ENCODE results near the gene MAP3K5. TPM values are rescaled to one million over a fixed set of nuclear protein-coding genes. Genes with fewer than 3 reads are reported as not detected.

Gene MAP3K5
- total and polyA plus RNA-seq, 9 of the 15 experiments (the other 6 are each of a cell fraction or from before 2014, with no cell fraction given) = 2.2 to 13.0 (median 9.9) TPM

GRCh38 chr6:136643850-136644596, 148.3 kb downstream of the MAP3K5 start (continued):
- TF ChIP-seq ZBTB33 (CRISPR knock-in tag; IDR thresholded peaks at IDR 0.05) (peak; percentile 52; the same call in 1 of the 2 replicates), RB1 (IDR thresholded peaks at IDR 0.05; ENCODE audit: low read depth) (peak; percentile 47; the same call in 1 of the 2 replicates), ZFX (CRISPR knock-in tag; IDR thresholded peaks at IDR 0.05) (peak; percentile 34; the same call in 1 of the 2 replicates), RAD21 (CRISPR knock-in tag; conservative IDR thresholded peaks at IDR 0.05 in 1 of 2, IDR thresholded peaks at IDR 0.05 in 1 of 2) (peak; percentile 99), XRCC5 (IDR thresholded peaks at IDR 0.05; ENCODE audit: low read depth, low read length) (peak; percentile 73; the same call in 1 of the 2 replicates), SLC30A9 (CRISPR knock-in tag; IDR thresholded peaks at IDR 0.05) (no peak), FOS (IDR thresholded peaks at IDR 0.05; ENCODE audit: extremely low read depth, insufficient read length) (no peak), STAT5A (IDR thresholded peaks at IDR 0.05; ENCODE audit: borderline replicate concordance, low read length) (no peak), RCOR1 (IDR thresholded peaks at IDR 0.05; ENCODE audit: borderline replicate concordance in 1 of 2, low read depth in 2 of 2, low read length in 2 of 2) (no peak; a peak in 1 of 4 replicates), ZBTB9 (CRISPR knock-in tag; IDR thresholded peaks at IDR 0.05) (no peak), SMAD4 (CRISPR knock-in tag; conservative IDR thresholded peaks at IDR 0.05) (peak; percentile 30; the same call in 1 of the 2 replicates), ZBTB17 (CRISPR knock-in tag; IDR thresholded peaks at IDR 0.05) (no peak), CREBBP (IDR thresholded peaks at IDR 0.05; ENCODE audit: low read depth, low read length) (no peak), ZKSCAN3 (CRISPR knock-in tag; IDR thresholded peaks at IDR 0.05) (peak; percentile 55; the same call in 1 of the 2 replicates), SETDB1 (IDR thresholded peaks at IDR 0.05; ENCODE audit: low read length) (no peak), KAT8 (IDR thresholded peaks at IDR 0.05; ENCODE audit: low read depth) (no peak)
- TF ChIP-seq, protein P1, sequence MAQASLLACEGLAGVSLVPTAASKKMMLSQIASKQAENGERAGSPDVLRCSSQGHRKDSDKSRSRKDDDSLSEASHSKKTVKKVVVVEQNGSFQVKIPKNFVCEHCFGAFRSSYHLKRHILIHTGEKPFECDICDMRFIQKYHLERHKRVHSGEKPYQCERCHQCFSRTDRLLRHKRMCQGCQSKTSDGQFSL (CRISPR knock-in tag; IDR thresholded peaks at IDR 0.05) = no peak
- TF ChIP-seq, protein P1 (tag; IDR thresholded peaks at IDR 0.05) = peak in 1 of 2 experiments; percentile 47; a peak in 1 of 4 replicates
- TF ChIP-seq, protein P2, sequence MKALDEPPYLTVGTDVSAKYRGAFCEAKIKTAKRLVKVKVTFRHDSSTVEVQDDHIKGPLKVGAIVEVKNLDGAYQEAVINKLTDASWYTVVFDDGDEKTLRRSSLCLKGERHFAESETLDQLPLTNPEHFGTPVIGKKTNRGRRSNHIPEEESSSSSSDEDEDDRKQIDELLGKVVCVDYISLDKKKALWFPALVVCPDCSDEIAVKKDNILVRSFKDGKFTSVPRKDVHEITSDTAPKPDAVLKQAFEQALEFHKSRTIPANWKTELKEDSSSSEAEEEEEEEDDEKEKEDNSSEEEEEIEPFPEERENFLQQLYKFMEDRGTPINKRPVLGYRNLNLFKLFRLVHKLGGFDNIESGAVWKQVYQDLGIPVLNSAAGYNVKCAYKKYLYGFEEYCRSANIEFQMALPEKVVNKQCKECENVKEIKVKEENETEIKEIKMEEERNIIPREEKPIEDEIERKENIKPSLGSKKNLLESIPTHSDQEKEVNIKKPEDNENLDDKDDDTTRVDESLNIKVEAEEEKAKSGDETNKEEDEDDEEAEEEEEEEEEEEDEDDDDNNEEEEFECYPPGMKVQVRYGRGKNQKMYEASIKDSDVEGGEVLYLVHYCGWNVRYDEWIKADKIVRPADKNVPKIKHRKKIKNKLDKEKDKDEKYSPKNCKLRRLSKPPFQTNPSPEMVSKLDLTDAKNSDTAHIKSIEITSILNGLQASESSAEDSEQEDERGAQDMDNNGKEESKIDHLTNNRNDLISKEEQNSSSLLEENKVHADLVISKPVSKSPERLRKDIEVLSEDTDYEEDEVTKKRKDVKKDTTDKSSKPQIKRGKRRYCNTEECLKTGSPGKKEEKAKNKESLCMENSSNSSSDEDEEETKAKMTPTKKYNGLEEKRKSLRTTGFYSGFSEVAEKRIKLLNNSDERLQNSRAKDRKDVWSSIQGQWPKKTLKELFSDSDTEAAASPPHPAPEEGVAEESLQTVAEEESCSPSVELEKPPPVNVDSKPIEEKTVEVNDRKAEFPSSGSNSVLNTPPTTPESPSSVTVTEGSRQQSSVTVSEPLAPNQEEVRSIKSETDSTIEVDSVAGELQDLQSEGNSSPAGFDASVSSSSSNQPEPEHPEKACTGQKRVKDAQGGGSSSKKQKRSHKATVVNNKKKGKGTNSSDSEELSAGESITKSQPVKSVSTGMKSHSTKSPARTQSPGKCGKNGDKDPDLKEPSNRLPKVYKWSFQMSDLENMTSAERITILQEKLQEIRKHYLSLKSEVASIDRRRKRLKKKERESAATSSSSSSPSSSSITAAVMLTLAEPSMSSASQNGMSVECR (CRISPR knock-in tag; IDR thresholded peaks at IDR 0.05) = 0 out of 2 replicates have a peak, but pooled peaks have one; percentile 19
